Fibroblast of skin of left quadriceps (primary cell): ENCODE measurements around the gene RBP5.

Experiments used
- DNase-seq, 2 experiments: peaks; one replicate each; pipeline ENCODE4 v3.0.0-alpha.2; 2013; ENCODE audit warnings: low read depth in 2 of 2

The RBP5 gene

DNA sequence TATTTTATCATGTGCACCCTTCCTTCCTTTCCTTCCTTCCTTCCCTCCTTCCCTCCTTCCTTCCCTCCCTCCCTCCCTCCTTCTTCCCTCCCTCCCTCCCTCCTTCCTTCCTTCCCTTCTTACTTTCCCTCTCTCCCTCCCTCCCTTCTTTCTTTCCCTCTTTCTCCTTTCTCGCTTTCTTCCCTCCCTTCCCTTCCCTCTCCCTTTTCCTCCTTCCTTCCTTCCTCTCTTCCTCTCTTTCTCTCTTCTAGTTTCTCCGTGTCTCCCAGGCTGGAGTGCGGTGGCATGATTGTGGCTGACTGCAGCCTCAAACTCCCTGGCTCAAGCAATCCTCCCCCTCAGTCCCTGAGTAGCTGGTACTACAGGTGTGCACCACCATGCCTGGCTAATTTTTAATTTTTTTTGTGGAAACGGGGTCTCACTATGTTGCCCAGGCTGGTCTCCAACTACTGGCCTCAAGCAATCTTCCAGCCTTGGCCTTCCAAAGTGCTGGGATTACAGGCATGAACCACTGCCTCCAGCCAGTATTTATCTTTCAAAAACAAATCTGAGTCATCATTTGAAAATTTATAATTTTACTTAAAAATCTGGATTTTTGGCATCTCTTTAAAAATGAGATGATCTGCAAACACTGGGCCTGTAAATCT is 27.5 kb downstream of the RBP5 start:
- DNase-seq = no peak

DNA sequence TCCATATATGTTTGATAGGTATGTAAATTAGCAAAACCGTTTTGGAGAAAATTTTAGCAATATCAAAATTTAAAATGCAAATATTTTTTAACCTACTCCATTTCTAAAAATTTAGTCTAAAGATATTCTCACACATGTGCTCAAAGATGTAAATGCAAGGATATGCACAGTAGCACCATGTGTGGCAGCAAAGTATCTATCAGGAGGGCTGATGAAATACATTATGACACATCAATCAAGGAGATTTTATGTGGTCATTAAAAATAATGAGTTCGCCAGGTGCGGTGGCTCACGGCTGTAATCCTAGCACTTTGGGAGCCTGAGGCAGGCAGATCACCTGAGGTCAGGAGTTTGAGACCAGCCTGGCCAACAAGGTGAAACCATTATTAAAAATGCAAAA is 28.4 kb downstream of the RBP5 start:
- DNase-seq = no peak

DNA sequence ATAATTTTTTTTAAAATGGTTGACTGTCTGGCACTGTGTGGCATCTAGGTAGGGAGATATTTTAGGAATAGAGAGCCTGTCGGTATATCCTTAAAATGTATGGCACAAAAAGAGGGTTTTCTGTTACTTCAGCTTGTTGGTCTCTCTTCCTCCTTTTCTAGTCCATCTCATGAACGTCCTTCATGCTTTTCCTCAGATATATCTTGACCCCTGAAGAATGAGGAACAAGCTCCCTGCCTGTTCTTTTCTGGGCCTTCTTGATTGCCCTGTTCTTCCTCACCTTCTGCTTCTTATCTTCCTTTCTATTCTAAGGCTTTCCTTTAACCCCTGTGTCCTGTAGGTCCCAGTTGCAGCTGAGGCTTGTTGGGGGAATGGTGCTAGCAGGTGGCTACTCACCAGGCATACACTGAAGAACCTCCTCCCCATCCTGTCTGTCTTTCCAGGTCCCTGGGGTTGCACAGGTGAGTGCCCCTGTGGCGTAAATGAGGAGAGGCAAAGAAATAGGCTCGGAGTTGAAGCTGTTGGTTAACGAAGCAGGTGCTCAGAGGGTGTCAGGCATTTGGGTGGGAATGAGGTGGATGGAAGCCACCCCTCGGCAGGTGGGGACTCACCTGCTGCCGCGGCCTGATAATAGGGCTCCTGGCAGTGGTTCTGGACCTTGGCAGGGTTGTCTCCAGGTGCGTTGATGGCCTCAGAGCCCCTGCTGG is 29.2 kb downstream of the RBP5 start:
- DNase-seq = no peak

DNA sequence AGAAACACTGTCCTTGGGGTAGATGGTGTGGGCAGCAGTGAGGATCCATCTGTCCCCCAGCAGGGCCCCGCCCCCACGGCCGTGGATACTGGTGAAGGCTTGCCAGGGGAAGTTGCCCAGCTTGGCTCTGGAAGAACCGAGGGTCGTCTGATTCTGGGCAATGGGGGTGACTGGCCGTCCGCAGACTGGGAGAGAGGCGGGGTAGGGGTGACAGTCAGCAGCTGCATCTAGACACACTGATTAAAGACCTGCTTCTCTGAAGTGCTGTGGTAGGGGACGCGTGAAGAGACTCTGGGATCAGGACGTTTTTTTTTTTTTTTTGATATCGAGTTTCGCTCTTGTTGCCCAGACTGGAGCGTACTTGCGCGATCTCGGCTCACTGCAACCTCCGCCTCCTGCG is 31.7 kb downstream of the RBP5 start:
- DNase-seq = no peak

DNA sequence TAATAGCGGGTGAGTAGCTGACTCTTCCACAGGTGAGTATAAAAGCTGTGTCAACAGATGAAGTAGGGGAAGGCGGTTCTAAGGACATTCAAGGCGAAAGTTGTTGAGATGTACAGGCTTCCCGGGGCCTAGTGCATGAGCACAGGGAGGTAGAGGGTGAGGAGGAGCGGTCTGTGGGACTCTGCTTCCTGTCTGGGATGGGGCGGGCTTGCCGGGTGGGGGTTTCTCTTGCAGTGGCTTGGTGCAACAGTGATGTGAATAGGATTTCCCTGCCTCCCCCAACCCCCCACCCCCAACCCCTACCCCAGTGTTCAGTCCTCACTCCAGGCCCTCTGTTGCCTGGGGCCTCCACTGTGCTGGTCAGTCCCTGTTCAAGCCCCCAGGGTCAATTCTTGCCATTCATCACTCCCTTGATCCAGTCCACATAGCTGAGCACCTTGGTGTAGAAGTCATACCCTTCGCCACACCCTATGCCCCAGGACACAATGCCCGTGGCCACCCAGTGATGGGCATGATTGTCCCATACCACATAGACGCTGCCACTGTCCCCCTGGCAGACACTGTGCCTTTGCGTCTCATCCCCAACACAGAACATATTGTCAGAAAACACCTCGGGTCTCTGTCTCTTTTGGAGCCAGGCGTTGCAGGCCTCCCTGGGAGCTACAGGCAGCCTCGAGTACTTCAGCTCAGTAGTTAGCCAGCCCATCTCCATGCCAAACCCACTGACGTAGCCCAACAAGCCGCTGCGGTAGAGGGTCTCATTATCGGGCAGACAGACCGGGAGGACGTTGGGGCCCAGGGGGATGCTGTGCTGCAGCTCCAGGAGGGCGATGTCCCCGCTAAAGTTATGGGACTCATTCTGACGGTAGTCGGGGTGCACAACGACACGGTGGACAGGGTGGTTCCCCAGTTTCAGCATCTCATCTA is 32.4 kb downstream of the RBP5 start:
- DNase-seq = no peak

DNA sequence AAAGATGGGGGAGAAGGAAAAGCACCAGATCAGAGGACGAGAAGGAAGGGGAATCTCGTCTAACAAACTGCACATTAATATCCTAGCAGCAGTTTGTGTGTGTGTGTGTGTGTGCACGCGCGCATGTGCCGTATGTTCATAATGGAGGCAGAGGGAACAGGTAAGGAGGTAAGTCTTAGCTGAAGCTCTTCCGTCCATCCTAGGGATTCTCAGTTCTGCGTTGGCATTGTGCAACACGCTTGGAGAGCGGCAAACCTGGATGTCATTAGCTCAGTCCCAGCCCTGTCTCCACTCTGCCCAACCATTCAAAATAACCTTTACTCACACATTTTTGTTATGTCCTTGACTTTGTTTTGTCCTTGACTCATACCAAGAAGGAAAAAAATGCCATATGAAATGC is 34.8 kb downstream of the RBP5 start:
- no peak for DNase-seq

DNA sequence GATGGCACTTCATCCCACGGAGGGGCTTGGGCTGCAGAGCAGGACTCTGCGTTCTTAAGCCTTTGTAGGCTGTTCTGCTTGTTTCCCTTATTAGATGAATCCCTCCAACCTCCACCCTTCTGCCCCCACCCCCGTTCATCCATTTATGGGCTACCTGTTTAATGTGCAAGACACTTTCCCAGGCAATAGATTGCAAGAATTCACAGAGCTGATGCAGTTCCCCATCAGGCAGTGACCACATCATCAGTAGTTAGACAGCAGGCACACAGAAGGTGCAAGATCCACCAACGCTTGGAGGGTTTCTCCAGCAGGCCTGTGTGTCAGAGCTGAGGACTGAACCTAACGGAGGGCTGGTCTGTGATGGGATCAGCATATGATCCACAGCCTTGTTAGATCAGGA is 35.2 kb downstream of the RBP5 start:
- DNase-seq = no peak

DNA sequence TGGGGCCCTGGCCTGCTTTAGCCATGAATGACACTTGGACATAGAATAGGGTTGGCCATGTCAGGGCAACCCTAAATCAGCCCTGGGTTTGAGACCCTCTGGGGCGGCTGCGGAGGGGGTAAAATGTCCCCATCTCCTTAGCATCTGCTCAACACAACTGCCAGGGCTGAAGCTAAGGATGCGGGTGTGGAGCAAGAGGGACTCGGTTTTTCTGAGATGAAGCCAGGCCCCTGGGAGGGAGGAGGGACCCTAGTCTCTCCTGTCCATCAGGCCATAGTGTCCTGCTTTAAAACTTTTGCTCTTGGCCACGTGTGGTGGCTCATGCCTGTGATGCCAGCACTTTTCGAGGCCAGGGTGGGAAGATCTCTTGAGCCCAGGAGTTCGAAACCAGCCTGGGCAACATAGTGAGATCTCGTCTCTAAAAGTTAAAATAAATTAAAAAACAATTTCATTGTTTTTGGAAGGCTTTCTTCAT is 35.7 kb downstream of the RBP5 start:
- no peak for DNase-seq

DNA sequence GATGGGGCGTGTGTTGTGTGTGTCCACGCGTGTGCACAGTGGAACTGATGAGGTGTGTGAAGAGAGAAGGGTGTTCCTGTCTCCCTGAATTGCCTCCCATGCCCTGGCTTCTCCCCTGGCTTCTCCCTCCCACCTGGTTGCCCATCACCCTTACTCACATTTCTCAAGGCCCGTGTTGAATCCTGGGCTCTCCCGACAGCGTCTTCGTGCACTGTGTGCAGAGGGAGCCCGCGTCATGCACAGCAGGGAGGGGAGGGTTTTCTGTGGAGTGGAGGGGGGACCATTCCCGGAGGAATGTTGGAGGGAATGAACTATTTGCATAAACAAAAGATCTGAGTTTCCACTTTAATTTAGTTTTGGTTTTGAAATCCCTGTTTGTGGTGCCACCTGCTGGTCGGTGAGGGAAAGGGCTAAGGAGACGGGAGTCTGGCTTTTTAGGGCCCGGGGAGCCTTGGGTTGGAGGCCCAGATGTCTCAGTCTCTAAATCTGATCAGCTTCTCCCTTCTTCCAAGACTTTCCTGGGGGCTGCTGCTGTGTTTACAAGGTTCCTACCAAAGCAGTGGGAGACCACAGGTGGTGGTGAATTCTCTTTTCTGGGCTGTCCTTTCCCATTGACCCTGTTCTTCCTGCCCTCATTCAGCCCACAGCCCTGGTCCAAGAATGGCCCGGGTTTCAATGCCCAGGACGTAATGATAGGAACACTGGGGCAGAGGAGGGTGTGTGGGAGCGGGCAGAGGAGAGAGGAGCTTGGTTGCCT is 36.3 kb downstream of the RBP5 start, which contains the start of gene C1R:
C1R (minus strand) TSS at position 217 of the 757 bp plus-strand sequence; CDS start at position 160, 57 bp downstream.
- DNase-seq = peak; percentile 89 to 90

DNA sequence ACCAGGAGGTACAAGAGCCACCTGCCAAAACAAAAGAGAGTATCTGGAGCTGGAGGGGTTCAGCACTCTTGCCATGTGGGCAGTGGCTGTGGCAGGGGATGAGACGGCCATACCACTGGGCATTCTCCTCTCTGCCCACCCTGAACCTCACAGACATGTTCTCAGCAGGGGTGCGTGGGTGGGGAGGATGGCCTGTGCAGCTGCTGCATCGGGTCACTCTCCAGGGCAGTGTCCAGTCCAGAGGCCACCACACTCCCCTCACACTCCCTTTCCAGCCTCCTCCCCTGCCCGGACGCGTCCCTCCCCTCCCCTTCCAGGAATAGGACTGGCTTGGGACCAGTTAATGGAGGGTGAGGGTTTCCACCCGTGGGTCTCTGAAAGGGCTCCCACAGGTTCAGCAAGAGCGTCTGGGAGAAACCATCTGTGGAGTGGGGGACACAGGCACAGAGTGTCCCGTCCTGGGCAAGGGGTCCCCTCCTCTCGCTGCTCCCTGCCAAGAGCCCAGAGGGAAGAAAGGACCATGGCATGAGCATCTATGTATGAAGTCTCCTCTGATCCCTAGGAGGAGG is 36.9 kb downstream of the RBP5 start:
- no peak for DNase-seq

DNA sequence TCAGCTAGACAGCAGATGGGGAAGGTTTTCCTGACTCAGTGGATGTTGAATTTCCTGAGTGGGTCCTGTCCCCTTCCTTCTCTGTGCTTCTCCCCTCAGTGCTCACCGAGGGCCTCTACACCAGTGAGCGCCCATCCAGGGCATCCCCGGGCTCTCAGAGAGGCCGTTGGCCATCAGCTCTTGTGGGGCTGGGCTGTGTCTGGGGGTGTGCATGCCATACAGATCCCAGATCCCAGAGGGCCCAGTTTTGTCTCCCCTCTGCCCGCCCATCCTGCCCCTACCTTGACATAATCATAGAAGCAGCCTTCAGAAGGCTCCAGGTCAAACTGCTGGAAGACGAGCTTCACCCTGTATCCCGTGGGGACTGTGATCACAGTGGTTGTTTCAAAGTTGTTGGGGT is 37.5 kb downstream of the RBP5 start:
- DNase-seq = no peak

DNA sequence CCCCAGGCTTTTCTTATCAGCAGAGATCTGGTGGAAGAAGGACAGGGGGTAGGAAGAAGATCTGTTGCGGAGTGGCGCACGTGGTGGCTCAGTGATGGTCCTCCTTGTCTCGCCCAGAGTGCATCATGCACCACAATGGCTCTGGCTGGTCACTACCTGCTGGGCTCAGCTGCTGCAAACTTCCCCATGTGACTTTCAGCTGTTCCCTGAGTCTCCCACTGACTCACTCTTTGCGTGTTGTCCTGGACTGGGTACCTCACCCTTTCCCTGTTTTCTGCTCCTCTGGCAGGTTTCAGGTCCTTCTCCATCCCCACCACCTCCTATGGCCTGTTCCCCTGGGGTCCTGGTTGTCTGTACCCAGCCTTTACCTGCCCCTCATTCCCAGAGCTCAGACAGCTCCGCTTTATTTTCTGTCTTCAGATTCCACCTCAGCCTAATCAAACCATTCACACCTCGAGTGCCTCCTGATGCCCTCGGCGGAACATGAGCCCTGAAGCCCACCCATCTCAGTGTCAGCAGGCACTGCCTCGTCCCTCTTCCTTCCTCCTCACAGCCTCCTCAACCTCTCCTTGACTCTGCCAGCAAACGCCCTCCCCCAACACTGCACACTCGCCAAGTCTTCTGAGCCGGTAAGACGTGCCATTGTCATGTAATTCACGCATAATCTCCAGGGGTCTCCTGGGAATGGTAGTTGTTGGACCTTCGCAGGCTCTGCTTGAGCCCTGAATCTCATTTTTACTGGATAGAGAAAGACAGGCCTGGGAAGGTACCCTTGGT is 38.3 kb downstream of the RBP5 start:
- DNase-seq = no peak

DNA sequence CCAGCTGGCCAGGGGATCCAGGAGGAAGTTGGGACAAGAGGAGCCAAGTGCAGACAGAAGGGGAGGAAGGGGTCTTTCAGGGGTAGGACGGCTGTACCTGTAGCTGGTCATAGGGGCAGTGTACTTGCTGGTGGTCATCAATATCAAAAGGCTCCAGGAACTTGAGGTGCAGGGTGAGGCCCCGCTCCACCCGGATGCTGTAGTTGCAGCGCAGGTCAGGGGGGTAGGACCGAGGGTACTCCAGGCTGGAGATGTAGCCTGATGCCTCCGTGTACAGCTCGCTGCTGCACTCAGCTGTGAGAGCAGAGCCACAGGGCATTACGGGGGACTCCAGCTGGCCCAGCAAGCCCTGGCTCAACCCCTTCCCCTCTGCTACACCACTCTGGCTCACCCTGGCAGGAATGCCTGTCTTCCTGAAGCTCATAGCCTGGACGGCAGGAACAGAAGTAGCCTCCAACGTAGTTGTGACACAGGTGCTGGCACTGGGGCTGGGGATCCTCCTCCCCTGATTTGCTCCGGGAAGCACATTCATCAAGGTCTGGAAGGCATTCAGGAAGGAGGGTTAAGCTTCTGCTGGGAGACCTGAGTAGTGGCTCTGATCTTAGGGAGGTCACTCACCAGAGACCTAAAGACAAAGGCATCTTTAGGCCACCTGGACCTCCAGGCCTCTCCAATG is 39.4 kb downstream of the RBP5 start:
- no peak for DNase-seq

DNA sequence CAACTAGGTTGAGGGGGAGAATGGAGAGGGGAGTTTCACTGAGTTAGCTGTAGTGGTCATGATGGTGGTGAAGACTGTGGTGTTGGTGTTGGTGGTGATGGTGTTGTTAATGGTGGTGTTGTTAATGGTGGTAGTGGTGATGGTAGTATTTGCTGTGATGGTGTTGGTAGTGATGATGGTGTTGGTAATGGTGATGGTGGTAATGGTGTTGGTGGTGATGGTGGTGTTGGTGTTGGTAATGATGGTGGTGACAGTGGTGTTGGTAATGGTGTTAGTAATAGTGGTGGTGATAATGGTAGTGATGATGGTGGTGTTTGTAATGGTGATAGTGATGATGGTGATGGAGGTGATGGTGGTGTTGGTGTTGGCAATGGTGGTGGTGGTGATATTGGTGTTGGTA is 45.6 kb downstream of the RBP5 start:
- no peak for DNase-seq

DNA sequence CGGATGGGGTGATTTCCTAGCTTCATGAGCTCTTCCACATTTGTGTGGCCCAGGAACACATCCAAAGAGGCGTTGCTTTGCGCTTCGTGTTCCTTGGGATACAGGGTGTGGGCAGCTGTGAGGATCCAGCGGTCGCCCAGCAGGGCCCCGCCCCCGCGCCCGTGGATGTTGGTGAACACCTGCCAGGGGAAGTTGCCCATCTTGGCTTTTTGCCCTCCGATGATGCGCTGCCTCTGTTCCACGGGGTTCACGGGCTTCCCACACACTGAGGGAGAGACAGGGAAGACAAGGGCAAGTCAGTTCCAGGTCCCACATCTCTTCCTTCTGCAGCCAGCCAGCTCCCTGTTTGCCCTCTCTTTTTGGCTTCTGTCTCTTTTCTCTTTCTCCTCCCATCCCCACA is 47.7 kb downstream of the RBP5 start:
- no peak for DNase-seq

DNA sequence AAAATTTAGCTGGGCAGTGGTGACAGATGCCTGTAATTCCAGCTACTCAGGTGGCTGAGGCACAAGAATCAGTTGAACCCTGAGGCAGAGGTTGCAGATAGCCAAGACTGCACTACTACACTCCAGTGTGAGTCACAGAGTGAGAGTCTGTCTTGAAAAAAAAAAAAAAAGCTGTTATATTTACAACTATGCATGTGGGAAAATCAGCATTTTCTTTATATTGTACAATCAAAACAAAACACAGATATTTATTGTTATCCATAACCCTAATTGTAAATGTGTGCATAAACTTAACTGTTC is 48.9 kb downstream of the RBP5 start:
- DNase-seq = no peak

DNA sequence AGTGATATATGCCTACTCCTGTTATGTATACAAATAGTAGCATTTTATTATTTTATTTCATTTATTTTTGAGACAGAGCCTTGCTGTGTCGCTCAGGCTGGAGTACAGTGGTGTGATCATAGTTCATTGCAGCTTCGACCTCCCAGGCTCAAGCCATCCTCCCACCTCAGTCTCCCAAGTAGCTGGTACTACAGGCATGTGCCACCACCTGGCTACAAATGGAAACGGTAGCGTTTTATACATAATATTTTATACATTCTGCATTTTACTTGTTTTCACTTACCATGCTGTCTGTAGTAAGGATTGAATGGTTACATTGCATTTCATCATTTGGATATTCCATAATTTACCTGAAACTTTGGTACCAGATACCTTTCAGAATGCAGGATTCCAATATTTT is 50.5 kb downstream of the RBP5 start:
- DNase-seq = no peak

DNA sequence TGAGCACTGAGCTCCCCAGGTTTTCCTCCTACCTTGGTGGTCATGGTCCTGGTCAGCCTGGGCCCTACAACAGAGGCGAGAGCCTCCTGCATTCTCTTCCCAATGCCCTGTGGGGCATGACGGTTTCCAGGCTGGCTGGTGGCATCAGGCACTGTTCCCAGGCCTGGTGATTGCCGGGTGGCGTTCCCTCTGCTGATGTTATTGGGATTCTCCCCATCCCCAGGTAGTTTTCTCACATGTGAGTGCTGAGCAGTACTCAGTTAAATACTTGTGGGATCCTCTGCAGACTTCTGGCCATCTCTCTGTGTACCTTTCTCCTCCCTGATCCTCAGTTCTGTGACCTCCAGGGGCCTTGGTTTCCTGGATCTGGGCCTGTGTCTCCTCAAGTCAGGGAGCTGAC is 52.2 kb downstream of the RBP5 start:
- no peak for DNase-seq

DNA sequence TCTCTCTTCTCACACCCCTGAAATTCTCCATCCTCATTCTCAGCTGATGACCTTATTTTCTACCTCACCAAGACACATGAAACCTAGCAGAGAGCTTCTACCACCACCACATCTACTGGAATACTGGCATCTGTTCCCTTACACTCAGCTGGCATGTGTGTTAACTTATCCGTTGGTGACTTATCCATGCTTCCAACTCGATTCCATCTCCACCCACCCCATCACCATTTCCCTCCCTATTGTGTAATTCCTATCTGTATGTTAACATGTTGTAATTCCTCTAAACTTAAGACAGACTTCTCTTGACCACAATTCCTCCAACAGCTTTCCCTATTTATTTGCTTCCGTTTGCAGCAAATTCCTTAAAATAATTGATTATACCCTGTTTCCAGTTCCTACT is 52.8 kb downstream of the RBP5 start:
- DNase-seq = peak; percentile 64

DNA sequence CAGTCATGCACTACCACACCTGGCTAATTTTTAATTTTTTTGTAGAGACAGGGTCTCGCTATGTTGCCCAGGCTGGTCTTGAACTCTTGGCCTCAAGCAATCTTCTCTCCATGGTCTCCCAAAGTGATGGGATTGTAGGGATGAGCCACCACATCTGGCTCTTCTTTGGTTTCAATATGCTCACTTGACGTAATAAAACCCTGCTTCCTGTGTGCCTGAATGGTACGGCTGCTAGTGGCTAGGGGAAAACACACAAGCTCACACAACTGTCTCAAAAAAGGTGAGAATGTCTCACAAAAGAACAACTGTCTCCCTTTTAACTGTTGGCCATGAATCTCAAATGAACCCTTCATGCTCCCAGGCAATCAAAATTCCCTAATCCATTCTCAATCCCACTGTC is 53.2 kb downstream of the RBP5 start:
- DNase-seq = no peak
